ENCODE results near the gene PLD1. TPM values are rescaled to one million over a fixed set of nuclear protein-coding genes. Genes with fewer than 3 reads are reported as not detected.

PLD1 gene
- total and polyA plus RNA-seq, 9 donors: 24.6 to 125 (median 52.1) TPM

GRCh38 chr3:171556148-171556547 lies 254.1 kb downstream of the PLD1 start:
- no peak overlapping the region for H3K4me3 ChIP-seq
- no peak for DNase-seq
- H3K9me3 ChIP-seq: no peaks in the 10 kb centered on the region
- H3K27ac ChIP-seq: no peak overlapping the region
- TF ChIP-seq, protein P1, sequence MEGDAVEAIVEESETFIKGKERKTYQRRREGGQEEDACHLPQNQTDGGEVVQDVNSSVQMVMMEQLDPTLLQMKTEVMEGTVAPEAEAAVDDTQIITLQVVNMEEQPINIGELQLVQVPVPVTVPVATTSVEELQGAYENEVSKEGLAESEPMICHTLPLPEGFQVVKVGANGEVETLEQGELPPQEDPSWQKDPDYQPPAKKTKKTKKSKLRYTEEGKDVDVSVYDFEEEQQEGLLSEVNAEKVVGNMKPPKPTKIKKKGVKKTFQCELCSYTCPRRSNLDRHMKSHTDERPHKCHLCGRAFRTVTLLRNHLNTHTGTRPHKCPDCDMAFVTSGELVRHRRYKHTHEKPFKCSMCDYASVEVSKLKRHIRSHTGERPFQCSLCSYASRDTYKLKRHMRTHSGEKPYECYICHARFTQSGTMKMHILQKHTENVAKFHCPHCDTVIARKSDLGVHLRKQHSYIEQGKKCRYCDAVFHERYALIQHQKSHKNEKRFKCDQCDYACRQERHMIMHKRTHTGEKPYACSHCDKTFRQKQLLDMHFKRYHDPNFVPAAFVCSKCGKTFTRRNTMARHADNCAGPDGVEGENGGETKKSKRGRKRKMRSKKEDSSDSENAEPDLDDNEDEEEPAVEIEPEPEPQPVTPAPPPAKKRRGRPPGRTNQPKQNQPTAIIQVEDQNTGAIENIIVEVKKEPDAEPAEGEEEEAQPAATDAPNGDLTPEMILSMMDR (IDR thresholded peaks at IDR 0.05): no peak
- no peak for TF ChIP-seq POLR2A (IDR thresholded peaks at IDR 0.05)
- TF ChIP-seq EP300 (IDR thresholded peaks at IDR 0.05): no peak
- no peaks in the 10 kb centered on the region for H3K4me1 ChIP-seq (ENCODE audit: insufficient read depth)
- H3K36me3 ChIP-seq: no peaks in the 10 kb centered on the region
- intact Hi-C loops (cut with DNase I): no loop called here
- no peaks in the 10 kb centered on the region for H3K27me3 ChIP-seq
- 43 to 54% (median 48%) methylated on average over 5 of the region's 5 CpGs for WGBS, 3 donors

GRCh38 chr3:171553086-171553485 lies 257.2 kb downstream of the PLD1 start:
- intact Hi-C loops (cut with DNase I): no loop called here
- H3K4me1 ChIP-seq (ENCODE audit: insufficient read depth): no peaks in the 10 kb centered on the region
- 79 to 85% (median 83%) methylated on average over 2 of the region's 2 CpGs for WGBS, 3 donors
- no peak for DNase-seq
- TF ChIP-seq EP300 (IDR thresholded peaks at IDR 0.05): no peak
- no peak for TF ChIP-seq POLR2A (IDR thresholded peaks at IDR 0.05)
- TF ChIP-seq, protein P1 (IDR thresholded peaks at IDR 0.05): no peak
- no peaks in the 10 kb centered on the region for H3K27me3 ChIP-seq
- H3K27ac ChIP-seq: no peak overlapping the region
- H3K4me3 ChIP-seq: no peak overlapping the region
- no peaks in the 10 kb centered on the region for H3K36me3 ChIP-seq
- H3K9me3 ChIP-seq: no peaks in the 10 kb centered on the region

DNA sequence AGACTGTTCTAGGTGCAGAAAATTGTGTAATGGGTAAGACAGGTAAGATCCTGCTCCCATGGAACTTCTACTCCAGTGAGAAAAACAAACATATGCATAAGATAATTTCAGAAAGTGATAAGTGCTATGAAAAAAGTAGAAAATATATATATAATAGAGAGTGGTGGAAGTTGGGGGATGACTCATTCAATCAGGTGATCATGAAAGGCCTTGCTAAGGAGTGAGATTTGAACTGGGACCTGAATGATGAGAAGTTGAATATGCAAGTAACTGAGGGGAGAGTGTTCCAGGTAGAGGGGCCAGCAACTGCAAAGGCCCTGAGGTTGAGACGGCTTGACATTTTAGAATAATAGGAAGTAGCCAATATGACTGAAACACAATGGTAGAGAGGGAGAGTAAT lies 257.8 kb downstream of the PLD1 start:
- DNase-seq: no peak
- Histone ChIP-seq H3K4me3 (no peak overlapping the region), H3K27ac (no peak overlapping the region), H3K36me3 (no peaks in the 10 kb centered on the region), H3K4me1 (ENCODE audit: insufficient read depth) (no peaks in the 10 kb centered on the region), H3K9me3 (no peaks in the 10 kb centered on the region), H3K27me3 (no peaks in the 10 kb centered on the region)
- TF ChIP-seq, protein P1 (IDR thresholded peaks at IDR 0.05): no peak
- TF ChIP-seq EP300 (IDR thresholded peaks at IDR 0.05) (no peak), POLR2A (IDR thresholded peaks at IDR 0.05) (no peak)
- 92 to 98% (median 95%) methylated on average over 1 of the region's 1 CpG for WGBS, 3 donors
- intact Hi-C loops (cut with DNase I): no loop called here

- H3K36me3 ChIP-seq: no peaks in the 10 kb centered on the region
- TF ChIP-seq POLR2A (IDR thresholded peaks at IDR 0.05) (no peak), EP300 (IDR thresholded peaks at IDR 0.05) (no peak)
- TF ChIP-seq, protein P1 (IDR thresholded peaks at IDR 0.05): no peak
- DNase-seq: no peak
- intact Hi-C loops (cut with DNase I): no loop called here
- H3K9me3 ChIP-seq: no peaks in the 10 kb centered on the region
- H3K4me1 ChIP-seq (ENCODE audit: insufficient read depth): no peaks in the 10 kb centered on the region
- no peak overlapping the region for H3K4me3 ChIP-seq
- no peaks in the 10 kb centered on the region for H3K27me3 ChIP-seq
- H3K27ac ChIP-seq: no peak overlapping the region
- 94 to 100% (median 97%) methylated on average over 1 of the region's 1 CpG for WGBS, 3 donors
Measured at GRCh38 chr3:171551296-171551695, 259.0 kb downstream of the PLD1 start.

Other genes with a start within 250 kb of the PLD1 start
- gene TMEM212, start 32.9 kb upstream of the PLD1 start, total RNA-seq: 1 to 10 TPM in 2 of 7 donors, under 1 TPM in 2, not detected in 3; 0.35 to 5.5 (median 0.93) TPM
- not detected for gene TMEM212, start 32.9 kb upstream of the PLD1 start, polyA plus RNA-seq
- gene FNDC3B, start 229.1 kb upstream of the PLD1 start, total RNA-seq: 100 to 1,000 TPM in 5 of 7 donors, 10 to 100 TPM in 2; 93.2 to 198 (median 110) TPM
- gene FNDC3B, start 229.1 kb upstream of the PLD1 start, polyA plus RNA-seq: 10 to 100 TPM; 22.1 to 75.2 TPM